HFFc6 (cell line): ENCODE data around the gene ANTXR1. TPM values are rescaled to one million over a fixed set of nuclear protein-coding genes. Genes with fewer than 3 reads are reported as not detected.

Experiments used
- DNase-seq: peaks from one replicate; pipeline ENCODE4 v3.0.0-alpha.2; 2018
- H3K27ac Mint-ChIP-seq: 2 replicates; pipeline ENCODE4 v1.8.0; 2020; ENCODE audit warnings: mild to moderate bottlenecking, mixed read lengths
- H3K27me3 Mint-ChIP-seq: 2 replicates; pipeline ENCODE4 v1.8.0; 2021; ENCODE audit warnings: mild to moderate bottlenecking, moderate library complexity, mixed read lengths; ENCODE audit not compliant: insufficient read depth
- H3K36me3 Mint-ChIP-seq: 2 replicates; pipeline ENCODE4 v1.8.0; 2021; ENCODE audit warnings: low read depth, mixed read lengths
- H3K4me1 Mint-ChIP-seq: 2 replicates; pipeline ENCODE4 v1.8.0; 2020; ENCODE audit warnings: low read depth, mixed read lengths
- H3K4me3 Mint-ChIP-seq: 2 replicates; pipeline ENCODE4 v1.8.0; 2020; ENCODE audit warnings: mild to moderate bottlenecking, moderate library complexity, mixed read lengths
- H3K9me3 Mint-ChIP-seq: 2 replicates; pipeline ENCODE4 v1.8.0; 2020; ENCODE audit warnings: mild to moderate bottlenecking, mixed read lengths
- total RNA-seq, 6 experiments: library from RNA; stranded (reverse); fragmentation: NEBNext Ultra II Directional; extraction: Animal tissue kit (Norgen Biotek cat#: 25700); gene quantifications; 2 replicates in 1 of 6; 3 replicates in 5 of 6; pipeline ENCODE4 v1.2.3, GENCODE V29; 2021
- TF ChIP-seq, protein P1 (sequence below): fragments of 200-600 bp; sonication (generic); IDR thresholded peaks from 2 replicates; pipeline ENCODE4 v1.5.0; 2021; ENCODE audit warnings: antibody characterized with exemption, mild to moderate bottlenecking

ANTXR1 gene
- total RNA-seq, 6 experiments from 2014 or later = 98.0 to 137 (median 124) TPM

DNA sequence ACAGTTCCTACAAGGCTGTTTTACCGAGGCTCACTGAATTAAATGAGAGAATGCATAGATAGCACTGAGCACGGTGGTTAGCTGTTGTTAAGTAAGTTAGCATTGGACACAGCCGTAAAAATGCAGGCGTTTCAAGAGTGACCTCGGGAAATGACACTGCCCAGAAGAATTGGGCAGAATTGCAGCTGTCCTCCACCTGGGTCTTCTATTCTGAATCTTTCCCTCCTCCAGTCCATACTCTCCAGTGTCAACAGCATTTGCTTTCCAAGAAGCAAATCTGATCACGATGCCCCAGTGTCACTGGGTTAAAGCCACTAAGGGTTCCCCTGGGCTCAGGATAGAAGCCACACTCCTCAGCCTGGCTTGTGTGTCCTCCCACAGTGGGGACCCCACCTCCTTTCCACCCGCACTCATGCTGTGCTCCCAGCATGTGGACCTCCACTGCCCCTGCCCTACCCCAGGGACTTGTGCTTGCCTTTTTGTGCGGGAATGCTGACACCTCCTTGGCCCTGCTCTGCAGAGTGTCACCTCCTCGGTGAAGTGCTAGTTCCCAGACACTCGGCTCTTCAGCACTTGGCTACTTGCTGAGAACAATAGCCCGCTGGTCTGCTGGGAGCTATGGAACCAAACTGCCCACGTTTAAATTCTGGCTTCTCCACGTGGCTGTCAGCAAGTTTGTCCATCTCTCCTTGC, 135.0 kb downstream of the ANTXR1 start:
- H3K4me1 Mint-ChIP-seq = peaks cover 37% of the 10 kb centered on the region
- no peak overlapping the region for H3K27ac Mint-ChIP-seq
- H3K4me3 Mint-ChIP-seq = no peak overlapping the region
- TF ChIP-seq, protein P1, sequence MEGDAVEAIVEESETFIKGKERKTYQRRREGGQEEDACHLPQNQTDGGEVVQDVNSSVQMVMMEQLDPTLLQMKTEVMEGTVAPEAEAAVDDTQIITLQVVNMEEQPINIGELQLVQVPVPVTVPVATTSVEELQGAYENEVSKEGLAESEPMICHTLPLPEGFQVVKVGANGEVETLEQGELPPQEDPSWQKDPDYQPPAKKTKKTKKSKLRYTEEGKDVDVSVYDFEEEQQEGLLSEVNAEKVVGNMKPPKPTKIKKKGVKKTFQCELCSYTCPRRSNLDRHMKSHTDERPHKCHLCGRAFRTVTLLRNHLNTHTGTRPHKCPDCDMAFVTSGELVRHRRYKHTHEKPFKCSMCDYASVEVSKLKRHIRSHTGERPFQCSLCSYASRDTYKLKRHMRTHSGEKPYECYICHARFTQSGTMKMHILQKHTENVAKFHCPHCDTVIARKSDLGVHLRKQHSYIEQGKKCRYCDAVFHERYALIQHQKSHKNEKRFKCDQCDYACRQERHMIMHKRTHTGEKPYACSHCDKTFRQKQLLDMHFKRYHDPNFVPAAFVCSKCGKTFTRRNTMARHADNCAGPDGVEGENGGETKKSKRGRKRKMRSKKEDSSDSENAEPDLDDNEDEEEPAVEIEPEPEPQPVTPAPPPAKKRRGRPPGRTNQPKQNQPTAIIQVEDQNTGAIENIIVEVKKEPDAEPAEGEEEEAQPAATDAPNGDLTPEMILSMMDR = no peak
- H3K9me3 Mint-ChIP-seq = peaks cover 9% of the 10 kb centered on the region
- no peak for DNase-seq
- peaks cover 34% of the 10 kb centered on the region for H3K36me3 Mint-ChIP-seq
- no peaks in the 10 kb centered on the region for H3K27me3 Mint-ChIP-seq

DNA sequence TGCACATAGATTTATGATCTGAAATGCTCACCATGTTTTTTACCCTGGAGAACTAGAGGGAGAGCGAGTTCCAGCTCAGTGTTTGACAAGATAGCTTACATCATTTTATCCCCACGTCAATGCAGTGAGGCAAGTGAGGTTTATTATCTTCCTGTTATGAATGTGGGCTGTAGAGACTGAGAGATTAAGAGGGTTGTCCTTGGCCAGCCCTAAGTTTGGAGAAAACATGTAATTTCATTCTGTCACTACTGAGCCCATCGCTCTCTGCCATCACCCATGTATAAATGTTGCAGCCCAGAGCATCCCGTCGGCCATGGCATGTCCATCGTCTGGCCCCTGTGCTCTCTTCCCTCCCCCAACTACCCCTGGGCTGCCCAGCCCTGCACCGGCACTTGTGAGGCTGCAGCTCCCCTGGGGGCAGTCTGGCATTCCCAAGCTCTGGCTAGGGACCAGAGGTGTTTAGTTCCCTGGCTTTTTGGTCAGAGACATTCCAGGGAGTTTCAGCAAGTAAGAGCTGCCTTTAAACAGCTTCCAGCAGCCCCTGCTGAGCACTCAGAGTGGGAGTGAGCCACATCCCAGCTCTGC, 136.7 kb downstream of the ANTXR1 start:
- Mint-ChIP-seq H3K27me3 (no peaks in the 10 kb centered on the region), H3K9me3 (peaks cover 11% of the 10 kb centered on the region), H3K27ac (no peak overlapping the region), H3K4me1 (peaks cover 35% of the 10 kb centered on the region), H3K4me3 (no peak overlapping the region), H3K36me3 (peaks cover 37% of the 10 kb centered on the region)
- TF ChIP-seq, protein P1 = no peak
- no peak for DNase-seq

DNA sequence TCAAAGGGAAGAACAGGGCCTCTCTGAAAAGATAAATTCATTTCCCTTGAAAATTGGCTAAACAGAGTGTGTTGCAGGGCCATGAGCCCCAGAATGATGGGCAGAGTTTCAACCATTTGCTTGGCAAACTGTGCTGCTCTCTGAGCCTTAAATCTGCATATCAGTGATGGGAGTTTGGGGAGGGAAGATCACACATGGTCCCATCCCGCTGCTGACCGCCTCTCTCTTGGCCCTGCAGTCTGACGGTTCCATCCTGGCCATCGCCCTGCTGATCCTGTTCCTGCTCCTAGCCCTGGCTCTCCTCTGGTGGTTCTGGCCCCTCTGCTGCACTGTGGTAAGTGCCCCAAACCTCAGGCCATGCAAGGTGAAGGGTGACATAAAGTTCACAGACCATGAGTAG, 139.0 kb downstream of the ANTXR1 start:
- Mint-ChIP-seq H3K36me3 (peaks cover 28% of the 10 kb centered on the region), H3K4me1 (peaks cover 33% of the 10 kb centered on the region), H3K27ac (no peak overlapping the region), H3K4me3 (no peak overlapping the region), H3K9me3 (peaks cover 11% of the 10 kb centered on the region), H3K27me3 (no peaks in the 10 kb centered on the region)
- TF ChIP-seq, protein P1 = no peak
- DNase-seq = no peak

DNA sequence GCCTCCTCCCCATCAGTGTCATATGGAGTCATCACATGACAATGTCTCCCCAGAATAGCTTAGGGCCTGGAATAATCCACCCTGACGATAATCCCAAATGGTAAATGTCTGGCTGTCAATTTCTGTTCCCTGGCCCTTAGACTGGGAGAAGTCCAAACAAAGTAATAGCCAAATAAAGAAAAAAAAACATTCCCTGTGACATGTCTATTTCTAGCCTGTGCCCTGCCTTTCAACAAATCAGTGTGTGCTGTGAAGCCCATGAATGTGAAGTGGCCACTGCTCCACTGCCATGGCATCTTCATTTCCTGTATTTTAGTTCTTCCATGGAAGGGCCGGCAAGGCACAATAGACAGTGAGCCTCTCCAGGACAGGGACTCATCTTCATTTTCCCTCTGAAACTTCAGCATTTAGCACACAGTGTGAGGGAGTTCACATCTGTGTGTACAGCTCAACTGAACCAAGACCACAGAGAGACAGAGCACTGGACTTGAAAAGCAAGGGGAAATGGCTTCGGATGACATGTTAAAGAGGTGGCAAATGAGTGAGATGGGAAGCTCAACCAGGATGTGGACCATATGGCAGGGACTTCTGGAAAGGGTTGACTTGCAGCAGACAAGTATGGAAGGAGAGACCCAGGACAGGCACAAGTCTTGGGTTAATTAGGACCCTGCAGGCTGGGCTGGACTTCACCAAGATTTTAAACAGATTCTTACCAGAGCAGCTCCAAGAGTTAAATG, 140.0 kb downstream of the ANTXR1 start:
- peaks cover 33% of the 10 kb centered on the region for H3K4me1 Mint-ChIP-seq
- peaks cover 28% of the 10 kb centered on the region for H3K36me3 Mint-ChIP-seq
- TF ChIP-seq, protein P1 = no peak
- peaks cover 11% of the 10 kb centered on the region for H3K9me3 Mint-ChIP-seq
- H3K27ac Mint-ChIP-seq = peak overlapping the region; percentile 7
- no peaks in the 10 kb centered on the region for H3K27me3 Mint-ChIP-seq
- no peak overlapping the region for H3K4me3 Mint-ChIP-seq
- DNase-seq = no peak

DNA sequence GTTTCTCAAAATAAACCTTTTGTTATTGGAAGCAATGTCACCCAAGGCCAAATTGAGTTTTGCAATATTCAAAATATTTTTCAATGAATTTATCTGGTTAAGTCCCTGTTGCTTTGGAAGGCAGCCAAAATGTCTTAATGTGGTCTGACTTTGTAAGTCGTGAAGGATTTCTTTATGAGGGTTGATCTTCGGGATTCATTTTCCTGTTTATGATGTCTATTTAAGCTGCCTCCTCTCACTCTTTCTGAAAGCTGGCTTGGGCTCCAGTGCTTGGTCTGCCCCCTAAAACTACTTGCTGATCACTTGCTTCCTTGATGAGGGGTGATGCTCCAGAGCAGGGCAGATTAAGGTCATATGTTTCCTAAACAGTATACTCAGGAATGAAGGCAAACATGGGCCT, 141.1 kb downstream of the ANTXR1 start:
- Mint-ChIP-seq H3K4me1 (peaks cover 32% of the 10 kb centered on the region), H3K9me3 (peaks cover 11% of the 10 kb centered on the region)

More for the DNA sequence above, 141.1 kb downstream of the ANTXR1 start:
- DNase-seq = no peak
- Mint-ChIP-seq H3K27ac (peak overlapping the region; percentile 17; the same call in 1 of the 2 replicates), H3K4me3 (no peak overlapping the region), H3K27me3 (no peaks in the 10 kb centered on the region), H3K36me3 (peaks cover 28% of the 10 kb centered on the region)
- TF ChIP-seq, protein P1 = no peak
